Esophagus mucosa (tissue), 1 donor: ENCODE data around the gene LEMD2. TPM values are rescaled to one million over a fixed set of nuclear protein-coding genes. Genes with fewer than 3 reads are reported as not detected.

Source experiments
- ATAC-seq: fragments of 200-7000 bp; cut with Tn5 transposase; one replicate; pipeline ENCODE4 v1.9.1; 2020
- total RNA-seq: library from RNA; stranded (reverse); gene quantifications from one replicate; pipeline ENCODE4 v1.2.4, GENCODE V29; 2023
- donor health status: DM: yes; HTN: yes; CAD: no.

LEMD2 gene
- total RNA-seq, 1 donor from 2014 or later, result 36.4 TPM

DNA sequence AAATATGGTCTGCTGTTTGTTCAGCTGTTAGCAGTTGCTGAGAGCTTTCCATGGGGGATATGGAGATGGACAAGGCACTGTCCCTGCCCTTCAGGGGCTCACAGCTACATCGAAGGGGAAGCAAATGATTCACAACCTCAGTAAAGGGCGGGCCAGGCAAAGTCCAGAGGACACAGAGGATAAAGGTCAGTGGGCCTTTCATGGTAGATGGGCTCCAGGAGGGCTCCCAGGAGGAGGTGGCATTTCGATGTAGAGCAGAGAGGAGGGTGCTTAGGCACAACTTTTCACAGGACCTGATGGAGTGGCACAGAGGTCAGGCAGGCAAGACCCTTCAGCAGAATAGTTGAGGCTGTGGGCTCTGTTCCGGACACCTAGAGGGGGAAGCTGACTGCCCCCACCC lies 30.1 kb upstream of the LEMD2 start:
- ATAC-seq, result no peak

DNA sequence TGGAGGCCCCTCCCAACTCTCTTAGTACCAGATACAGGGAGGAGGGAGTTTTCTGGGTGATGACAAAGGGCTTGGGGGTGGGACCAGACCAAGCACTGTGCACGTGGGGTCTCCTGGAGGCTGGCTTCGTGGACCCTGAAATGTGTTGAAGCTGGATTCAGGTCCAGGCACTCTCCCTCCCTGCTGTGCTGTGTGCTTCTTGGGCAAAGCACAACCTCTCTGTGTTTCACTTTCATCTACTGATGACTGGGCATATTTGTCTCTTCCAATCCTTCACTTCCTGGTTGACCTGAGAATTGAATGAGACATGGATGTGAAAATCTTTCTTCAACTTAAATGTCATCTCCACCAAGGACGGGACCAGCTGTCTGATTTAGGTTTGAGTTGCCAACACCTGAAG lies 29.4 kb upstream of the LEMD2 start:
- no peak for ATAC-seq

DNA sequence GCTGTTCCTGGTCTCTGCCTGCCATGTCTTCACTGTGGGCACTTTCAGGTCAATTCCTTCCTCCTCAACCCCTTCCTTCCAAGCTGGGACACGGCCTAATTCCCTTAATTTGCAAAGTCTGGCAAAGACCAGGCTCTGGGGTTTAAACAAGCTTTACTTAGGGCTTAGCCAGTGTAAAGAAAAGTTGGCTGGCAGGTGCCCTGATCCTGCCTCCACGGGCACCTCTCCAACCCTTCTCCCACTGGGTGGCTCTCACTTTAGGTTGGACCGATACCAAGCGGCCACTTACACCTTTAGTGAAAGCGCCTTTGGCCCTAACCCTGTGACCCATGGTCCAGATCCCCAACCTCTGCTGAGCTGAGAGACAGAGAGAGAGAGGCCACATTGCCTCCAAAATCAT lies 28.6 kb upstream of the LEMD2 start:
- no peak for ATAC-seq

GRCh38 chr6:33816911-33817310 lies 28.0 kb upstream of the LEMD2 start:
- ATAC-seq, result no peak

DNA sequence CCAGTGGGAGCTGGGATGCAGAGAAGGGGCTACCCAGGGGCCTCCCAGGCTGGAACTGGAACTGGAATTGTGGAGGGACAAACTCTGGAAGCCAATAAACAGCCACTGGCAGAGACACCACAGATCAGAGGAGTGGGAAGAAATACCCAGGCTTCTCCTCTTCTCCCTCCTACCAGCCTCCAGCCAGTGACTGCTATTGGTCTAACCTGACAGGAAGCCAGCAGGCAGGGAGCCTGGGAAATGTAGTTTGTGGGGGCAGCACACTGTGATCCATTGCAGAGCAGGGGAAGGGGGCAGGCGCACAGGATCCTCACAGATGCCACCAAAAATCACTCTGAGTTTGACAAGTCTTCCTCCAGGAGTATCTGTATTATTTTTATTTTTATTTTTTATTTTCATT lies 26.9 kb upstream of the LEMD2 start:
- ATAC-seq, result no peak

DNA sequence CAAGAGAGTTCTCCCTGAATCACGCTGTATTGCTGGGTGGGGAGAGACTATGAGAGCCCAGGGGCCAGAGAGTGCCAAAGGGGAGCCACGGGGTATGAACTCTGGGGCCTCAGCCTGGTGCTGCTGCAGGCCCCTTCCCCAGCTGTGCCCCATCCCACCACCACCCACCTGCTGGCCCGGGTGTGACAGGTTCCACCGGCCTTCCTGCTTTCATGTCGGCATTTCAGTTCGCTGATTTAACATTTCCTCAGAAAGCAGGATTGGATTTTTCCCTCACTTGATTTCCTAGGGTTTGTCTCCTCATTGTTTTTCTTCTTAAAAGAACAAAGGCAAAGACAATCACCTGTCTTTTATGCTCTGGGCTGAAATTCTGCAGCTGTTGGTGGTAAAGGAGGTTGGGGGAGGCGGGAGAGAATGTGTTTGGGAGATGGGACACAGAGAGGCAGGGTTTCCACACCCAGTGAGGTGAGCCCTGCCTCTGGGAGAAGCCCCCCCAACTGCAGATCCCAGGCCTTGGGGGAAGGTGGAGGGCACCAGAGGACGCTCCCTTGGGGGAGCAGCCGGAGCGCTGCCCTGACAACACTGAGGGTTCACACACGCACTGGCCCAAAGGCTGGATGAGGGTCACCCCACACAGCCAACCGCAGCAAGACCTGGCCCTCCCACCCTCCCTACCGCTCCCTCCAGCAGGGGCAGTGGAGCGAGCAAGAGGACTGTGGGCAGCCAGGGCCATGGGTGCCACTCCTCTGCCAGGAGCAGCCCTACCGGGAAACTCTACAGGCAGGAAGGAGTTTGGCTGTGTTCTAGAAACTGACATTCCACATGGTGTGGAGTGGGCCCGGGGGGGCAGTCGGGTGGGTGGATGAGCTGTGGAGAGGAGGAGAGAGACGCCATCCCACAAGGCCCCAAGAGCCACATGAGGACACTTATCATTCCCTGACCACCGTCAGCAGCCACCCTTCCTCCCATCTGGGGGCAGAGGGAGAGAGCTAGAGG lies 25.4 kb upstream of the LEMD2 start:
- ATAC-seq, result no peak

- no peak for ATAC-seq
Measured at GRCh38 chr6:33813246-33813904, 24.4 kb upstream of the LEMD2 start.

GRCh38 chr6:33812669-33813068 lies 23.7 kb upstream of the LEMD2 start:
- ATAC-seq, result peak; percentile 45

- ATAC-seq, result no peak
Measured at GRCh38 chr6:33809594-33809993, 20.7 kb upstream of the LEMD2 start.

- ATAC-seq, result no peak
Measured at GRCh38 chr6:33808641-33809180, 19.8 kb upstream of the LEMD2 start.

- ATAC-seq, result no peak
Measured at GRCh38 chr6:33807606-33808005, 18.7 kb upstream of the LEMD2 start.

DNA sequence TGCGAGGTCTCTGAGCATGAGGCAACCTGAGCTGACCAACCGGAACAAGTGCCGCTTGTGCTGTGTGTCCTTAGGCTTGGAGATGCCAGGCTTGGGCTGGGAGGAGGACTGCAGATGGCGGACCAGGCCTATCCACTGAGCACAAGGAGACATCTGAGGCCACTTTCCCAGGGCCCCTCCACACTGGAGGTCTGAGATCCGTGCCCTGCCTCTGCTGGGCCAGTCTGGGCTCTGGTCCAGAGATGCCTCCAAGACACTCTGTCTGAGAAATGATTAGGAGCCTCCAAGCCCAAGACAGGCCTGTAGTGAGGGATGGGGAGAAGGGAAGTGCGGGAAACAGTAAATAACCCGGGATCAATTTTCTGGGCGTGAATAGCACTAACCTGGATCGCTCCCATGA lies 17.9 kb upstream of the LEMD2 start:
- no peak for ATAC-seq

DNA sequence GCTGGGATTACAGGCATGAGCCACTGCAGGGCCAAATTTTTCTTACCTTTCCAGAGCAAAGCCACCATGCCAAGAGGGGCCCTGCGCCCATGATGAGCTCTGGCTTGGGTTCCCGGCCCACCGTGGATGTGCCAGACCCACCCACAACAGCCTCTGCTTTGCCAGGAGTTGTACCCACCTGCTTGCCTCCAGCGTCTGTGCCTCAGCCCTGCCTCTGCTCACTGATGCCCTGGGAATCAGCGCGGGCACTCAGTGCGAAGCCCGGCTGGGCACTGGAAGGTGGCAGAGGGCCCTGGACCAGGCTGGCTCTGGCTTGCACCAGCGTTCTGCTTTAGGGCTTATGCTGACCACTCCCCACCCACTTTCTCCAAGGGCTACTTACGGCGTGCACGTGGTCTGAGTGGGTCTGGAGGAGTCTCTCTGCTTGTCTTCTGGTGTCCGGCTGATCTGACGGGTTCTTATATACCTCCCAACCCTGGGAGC lies 14.7 kb upstream of the LEMD2 start, which contains the start of gene MLN:
Gene MLN (minus strand): TSS at position 433 of the 483 bp plus-strand sequence. CDS start 2,840 bp downstream, outside the sequence.
- ATAC-seq, result no peak

GRCh38 chr6:33802186-33802958 lies 13.4 kb upstream of the LEMD2 start:
- no peak for ATAC-seq

DNA sequence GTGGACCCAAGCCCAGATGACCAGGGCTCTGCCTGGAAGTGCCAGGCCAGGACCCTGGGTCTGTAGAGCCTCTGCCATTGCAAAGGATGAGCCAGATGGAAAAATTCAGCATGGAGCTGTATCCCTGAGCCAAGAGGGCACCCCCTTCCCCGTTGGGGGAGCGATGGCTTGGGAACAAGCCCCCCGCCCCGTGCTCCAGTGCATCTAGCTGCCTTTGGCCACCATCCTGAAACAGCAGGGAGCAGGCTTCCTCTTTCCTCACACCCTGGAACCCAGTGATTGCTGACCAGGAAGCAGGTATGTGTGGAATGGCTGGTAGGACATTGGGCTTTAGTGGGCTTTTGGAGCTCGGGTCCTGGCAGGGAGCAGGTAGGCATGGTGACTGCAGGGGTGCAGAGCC lies 12.7 kb upstream of the LEMD2 start:
- no peak for ATAC-seq

- ATAC-seq, result no peak
Measured at GRCh38 chr6:33800248-33800969, 11.5 kb upstream of the LEMD2 start.

DNA sequence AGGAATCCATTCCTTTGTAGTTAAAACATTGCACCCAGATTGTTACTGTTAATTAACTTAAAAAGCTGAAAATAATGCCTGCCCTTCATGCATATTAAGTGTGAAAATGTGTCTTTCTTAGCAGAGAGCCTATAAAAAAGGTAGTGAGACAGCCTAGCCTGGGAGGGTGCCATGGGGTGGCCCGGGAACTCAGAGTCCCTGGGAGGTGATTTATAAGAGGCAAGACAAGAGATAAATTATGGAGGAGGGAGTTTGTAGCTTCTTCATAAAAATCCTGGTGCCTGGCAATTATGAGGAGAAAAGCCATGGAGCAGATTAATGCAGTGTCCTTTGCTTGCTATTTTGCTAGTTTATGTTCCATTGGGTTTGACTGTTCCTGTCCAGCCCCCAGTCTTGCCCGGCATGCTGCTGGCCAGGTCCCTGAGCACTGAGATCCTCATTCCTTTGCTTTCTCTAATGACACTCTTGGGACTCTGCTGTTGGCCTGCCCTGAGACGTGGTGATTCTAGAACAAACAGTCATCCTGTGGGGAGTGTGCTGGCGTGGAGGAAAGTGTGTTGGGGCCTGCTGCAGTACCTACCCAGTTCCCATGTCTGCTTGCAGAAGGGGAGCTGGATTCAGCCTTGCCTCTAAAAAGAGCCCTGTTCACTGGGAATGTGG lies 10.7 kb upstream of the LEMD2 start:
- ATAC-seq, result no peak

DNA sequence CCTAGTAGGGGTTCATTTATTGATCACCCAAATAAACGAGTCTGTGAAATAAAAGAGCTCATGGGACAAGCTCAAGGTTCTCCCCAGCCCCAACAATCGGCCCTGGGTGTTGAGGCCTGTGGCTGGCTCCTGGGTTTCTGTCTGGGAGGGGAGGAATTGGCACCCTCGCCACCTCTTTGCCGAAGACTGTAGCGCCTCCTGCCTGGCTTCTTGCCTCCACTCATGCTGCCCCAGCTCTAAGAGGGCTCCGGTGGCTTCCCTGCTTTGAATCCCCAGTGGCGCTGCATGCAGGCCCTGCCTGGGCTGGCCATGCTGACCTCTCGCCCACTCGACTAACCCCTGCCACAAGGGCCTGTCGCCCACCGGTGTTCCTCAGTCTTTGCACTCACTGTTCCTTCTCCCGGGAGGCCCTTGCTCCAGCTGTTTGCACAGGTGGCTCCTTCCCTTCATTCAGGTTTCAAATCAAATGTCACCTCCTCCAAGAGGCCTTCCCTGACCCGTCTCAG lies 9.5 kb upstream of the LEMD2 start:
- ATAC-seq, result no peak

DNA sequence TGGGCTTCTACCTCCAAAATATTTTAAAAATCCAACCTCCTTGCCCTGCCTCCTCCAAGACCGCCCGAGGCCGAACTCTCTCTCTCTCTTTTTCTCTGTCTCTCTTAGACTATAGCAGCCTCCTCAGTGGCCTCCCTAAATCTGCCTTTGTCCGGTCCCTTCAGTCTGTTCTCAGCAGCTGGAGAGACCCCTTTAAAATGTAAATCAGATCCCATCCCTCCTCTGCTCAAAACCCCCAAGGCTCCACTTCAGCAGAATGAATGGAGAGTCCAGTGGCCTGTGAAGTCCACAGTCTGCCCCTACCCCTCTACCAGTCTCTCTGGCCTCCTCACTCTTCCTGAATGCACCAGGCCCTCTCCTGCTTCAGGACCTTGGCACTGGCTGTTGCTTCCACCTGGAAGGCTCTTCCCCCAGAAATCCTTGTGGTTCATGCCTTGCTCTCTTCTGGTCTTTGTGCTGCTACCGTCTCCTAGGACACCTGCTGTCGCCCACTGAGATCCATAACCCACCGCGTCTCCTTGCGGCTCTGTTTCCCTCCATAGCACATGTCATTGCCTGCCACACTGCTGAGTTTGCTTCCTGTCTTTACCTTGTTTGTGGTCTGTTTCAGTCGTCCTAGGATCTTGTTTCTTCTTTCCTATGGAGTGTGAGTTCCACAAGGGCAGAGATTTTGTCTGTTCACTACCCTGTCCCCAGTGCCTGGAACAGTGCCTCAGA lies 8.9 kb upstream of the LEMD2 start:
- ATAC-seq, result no peak

GRCh38 chr6:33794910-33795623 lies 6.1 kb upstream of the LEMD2 start:
- ATAC-seq, result no peak
